Prostate gland (tissue), 2 donors: ENCODE data around the gene GPR32. TPM values are rescaled to one million over a fixed set of nuclear protein-coding genes. Genes with fewer than 3 reads are reported as not detected.
"Not testable (repeated sequence)": the region's sequence is repeated elsewhere in the genome, so short reads cannot be mapped to it uniquely, and the experiment has no call there.

Source experiments
- DNase-seq: peaks from one replicate; pipeline ENCODE4 v3.0.0-alpha.2; 2019; ENCODE audit warnings: low spot score
- H3K27ac ChIP-seq, 2 donors: fragments of 200-600 bp; sonication (generic); 2 replicates each; pipeline ENCODE4 v1.5.1; 2017 to 2019
- H3K27me3 ChIP-seq: fragments of 200-600 bp; sonication (generic); replicated peaks from 2 replicates; pipeline ENCODE4 v1.5.1; 2019; ENCODE audit not compliant: insufficient read depth
- H3K36me3 ChIP-seq, 2 donors: fragments of 200-600 bp; sonication (generic); 1 replicate in 1 of 2; 2 replicates in 1 of 2; pipeline versions ENCODE4 v1.5.1 to v1.8.1; 2017 to 2019
- H3K4me1 ChIP-seq: fragments of 200-600 bp; sonication (generic); replicated peaks from 2 replicates; pipeline ENCODE4 v1.5.1; 2019
- H3K4me3 ChIP-seq, 2 donors: fragments of 200-600 bp; sonication (generic); 2 replicates each; pipeline ENCODE4 v1.5.1; 2017 to 2019
- H3K9me3 ChIP-seq: fragments of 200-600 bp; sonication (generic); 2 replicates; pipeline ENCODE4 v1.5.1; 2017
- POLR2A ChIP-seq: fragments of 450-650 bp; IDR thresholded peaks from one replicate; pipeline ENCODE4 v1.6.1; 2016; ENCODE audit warnings: antibody characterized with exemption, mild to moderate bottlenecking
- POLR2AphosphoS5 ChIP-seq: sonication (generic); formaldehyde crosslinking; IDR thresholded peaks from one replicate; pipeline ENCODE4 v1.6.1; 2017; ENCODE audit warnings: antibody characterized with exemption
- WGBS: methylation state at CpG from one replicate; pipeline ENCODE4 v1.1.5; 2018; 5-methylcytosine and 5-hydroxymethylcytosine counted together
- intact Hi-C: fragments of 100-400 bp; cut with DNase I; formaldehyde crosslinking; loops from one replicate; pipeline ENCODE4 v1.14.2; 2022
- total RNA-seq, 2 donors: library from RNA; depleted of rRNA; stranded (reverse); fragments of >200 nt; gene quantifications; one replicate each; pipeline ENCODE4 v1.1.0, GENCODE V29; 2016
- TF ChIP-seq, protein P1 (sequence below), 4 experiments: fragments of 200-600 bp in 2 of 4; fragments of 450-650 bp in 2 of 4; sonication (generic) in 2 of 4; IDR thresholded peaks; 1 replicate in 3 of 4; 2 replicates in 1 of 4; pipeline ENCODE4 v1.5.1; 2016 to 2019; ENCODE audit warnings: antibody characterized with exemption in 4 of 4, mild to moderate bottlenecking in 2 of 4, moderate library complexity in 2 of 4

GPR32 gene
- total RNA-seq, 2 donors from 2014 or later: not detected

DNA sequence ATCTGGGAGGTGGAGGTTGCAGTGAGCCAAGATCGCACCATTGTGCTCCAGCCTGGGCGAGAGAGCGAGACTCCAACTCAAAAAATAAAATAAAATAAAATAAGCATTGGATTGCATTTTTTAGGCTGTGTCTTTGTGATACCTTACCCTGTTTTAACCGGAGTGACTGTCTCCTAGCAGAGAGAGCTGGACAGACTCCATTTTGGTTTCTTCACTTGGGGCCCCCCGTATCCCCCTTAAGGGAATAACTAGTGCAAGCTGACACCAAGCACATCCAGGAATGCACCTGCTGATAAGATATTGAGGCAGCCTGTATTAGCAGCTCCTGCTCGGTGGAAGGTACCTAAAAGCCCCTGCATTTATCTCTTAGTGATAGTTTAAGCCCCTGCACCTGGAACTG lies 20.8 kb upstream of the GPR32 start:
- no peak overlapping the region for H3K4me3 ChIP-seq
- DNase-seq: no peak
- intact Hi-C loops: no loop called here
- no peak overlapping the region for H3K27ac ChIP-seq
- no peak for TF ChIP-seq POLR2AphosphoS5
- no peak for TF ChIP-seq POLR2A
- TF ChIP-seq, protein P1, sequence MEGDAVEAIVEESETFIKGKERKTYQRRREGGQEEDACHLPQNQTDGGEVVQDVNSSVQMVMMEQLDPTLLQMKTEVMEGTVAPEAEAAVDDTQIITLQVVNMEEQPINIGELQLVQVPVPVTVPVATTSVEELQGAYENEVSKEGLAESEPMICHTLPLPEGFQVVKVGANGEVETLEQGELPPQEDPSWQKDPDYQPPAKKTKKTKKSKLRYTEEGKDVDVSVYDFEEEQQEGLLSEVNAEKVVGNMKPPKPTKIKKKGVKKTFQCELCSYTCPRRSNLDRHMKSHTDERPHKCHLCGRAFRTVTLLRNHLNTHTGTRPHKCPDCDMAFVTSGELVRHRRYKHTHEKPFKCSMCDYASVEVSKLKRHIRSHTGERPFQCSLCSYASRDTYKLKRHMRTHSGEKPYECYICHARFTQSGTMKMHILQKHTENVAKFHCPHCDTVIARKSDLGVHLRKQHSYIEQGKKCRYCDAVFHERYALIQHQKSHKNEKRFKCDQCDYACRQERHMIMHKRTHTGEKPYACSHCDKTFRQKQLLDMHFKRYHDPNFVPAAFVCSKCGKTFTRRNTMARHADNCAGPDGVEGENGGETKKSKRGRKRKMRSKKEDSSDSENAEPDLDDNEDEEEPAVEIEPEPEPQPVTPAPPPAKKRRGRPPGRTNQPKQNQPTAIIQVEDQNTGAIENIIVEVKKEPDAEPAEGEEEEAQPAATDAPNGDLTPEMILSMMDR (IDR thresholded peaks at IDR 0.05): no peak
- no peaks in the 10 kb centered on the region for H3K9me3 ChIP-seq
- H3K36me3 ChIP-seq: no peaks in the 10 kb centered on the region
- no peaks in the 10 kb centered on the region for H3K27me3 ChIP-seq
- no peaks in the 10 kb centered on the region for H3K4me1 ChIP-seq
- WGBS: 59% methylated on average over 6 of the region's 6 CpGs

DNA sequence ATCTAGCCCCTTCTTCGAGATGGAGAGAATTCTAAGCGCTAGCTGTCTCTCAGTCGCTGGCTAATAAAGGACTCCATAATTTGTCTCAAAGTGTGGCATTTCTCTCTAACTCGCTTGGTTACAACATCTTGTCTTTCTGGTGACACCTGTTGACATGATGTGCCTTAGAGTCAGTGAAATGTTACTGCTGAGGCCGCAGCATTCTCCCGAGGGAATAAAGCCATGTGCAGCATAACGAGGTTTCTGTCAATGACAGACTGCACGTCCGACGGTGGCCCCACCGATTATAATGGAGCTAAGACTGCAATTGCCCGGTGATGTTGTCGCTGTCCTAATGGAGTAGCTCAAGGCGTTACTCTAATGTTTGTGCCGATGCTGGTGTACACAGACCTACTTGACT lies 20.3 kb upstream of the GPR32 start:
- no peak for DNase-seq
- no peak overlapping the region for H3K4me3 ChIP-seq
- 69% methylated on average over 15 of the region's 15 CpGs for WGBS
- no peaks in the 10 kb centered on the region for H3K36me3 ChIP-seq
- H3K27me3 ChIP-seq: no peaks in the 10 kb centered on the region
- intact Hi-C loops: no loop called here
- H3K9me3 ChIP-seq: no peaks in the 10 kb centered on the region
- H3K4me1 ChIP-seq: no peaks in the 10 kb centered on the region
- no peak overlapping the region for H3K27ac ChIP-seq
- TF ChIP-seq POLR2AphosphoS5 (no peak), POLR2A (no peak)
- TF ChIP-seq, protein P1 (IDR thresholded peaks at IDR 0.05): no peak

DNA sequence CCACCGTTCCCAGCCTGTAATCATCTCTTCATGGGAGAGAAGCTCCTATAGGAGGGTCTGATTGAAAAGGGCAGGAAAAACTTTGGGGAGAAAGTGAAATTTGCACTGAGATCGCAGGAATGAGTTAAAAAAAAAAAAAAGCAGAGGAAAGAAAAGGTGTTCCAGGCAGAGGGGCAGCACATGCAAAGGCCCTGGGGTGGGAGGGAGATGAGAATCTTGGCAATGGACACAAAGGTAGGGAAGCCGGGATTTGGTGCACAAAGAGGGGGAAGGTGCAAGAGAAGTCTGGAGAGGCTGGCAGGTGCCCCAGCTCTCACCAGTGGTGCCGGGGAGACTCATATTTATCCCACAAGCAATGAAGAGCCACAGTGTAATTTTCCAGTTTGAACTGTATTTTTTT lies 16.4 kb upstream of the GPR32 start:
- DNase-seq: no peak
- no peaks in the 10 kb centered on the region for H3K4me1 ChIP-seq
- no peak overlapping the region for H3K27ac ChIP-seq
- no peak for TF ChIP-seq POLR2A
- H3K27me3 ChIP-seq: no peaks in the 10 kb centered on the region
- no peaks in the 10 kb centered on the region for H3K9me3 ChIP-seq
- H3K36me3 ChIP-seq: no peaks in the 10 kb centered on the region
- H3K4me3 ChIP-seq: no peak overlapping the region
- intact Hi-C loops: no loop called here
- 92% methylated on average over 4 of the region's 4 CpGs for WGBS

DNA sequence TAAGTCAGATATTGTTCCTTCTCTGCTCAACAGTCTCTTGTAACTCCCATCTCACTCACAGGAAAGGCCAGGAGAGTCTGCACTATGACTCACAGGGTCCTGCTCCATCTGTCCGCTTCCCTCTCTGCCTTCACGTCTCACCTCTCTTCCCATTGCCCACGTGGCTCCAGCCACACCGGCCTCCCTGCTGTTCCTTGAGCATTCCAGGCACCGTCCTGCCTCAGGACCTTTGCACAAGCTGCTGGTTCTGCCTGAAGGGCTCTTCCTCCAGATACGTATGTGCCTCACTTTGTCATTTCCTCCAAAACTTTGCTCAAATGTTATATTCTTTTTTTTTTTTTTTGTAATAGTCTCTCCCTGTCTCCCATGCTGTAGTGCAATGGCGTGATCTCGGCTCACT lies 14.0 kb upstream of the GPR32 start:
- H3K4me3 ChIP-seq, H3K36me3 ChIP-seq, H3K27me3 ChIP-seq, DNase-seq, H3K4me1 ChIP-seq, H3K27ac ChIP-seq, H3K9me3 ChIP-seq, intact Hi-C loops: not testable (repeated sequence)
- 75% methylated on average over 8 of the region's 8 CpGs for WGBS

DNA sequence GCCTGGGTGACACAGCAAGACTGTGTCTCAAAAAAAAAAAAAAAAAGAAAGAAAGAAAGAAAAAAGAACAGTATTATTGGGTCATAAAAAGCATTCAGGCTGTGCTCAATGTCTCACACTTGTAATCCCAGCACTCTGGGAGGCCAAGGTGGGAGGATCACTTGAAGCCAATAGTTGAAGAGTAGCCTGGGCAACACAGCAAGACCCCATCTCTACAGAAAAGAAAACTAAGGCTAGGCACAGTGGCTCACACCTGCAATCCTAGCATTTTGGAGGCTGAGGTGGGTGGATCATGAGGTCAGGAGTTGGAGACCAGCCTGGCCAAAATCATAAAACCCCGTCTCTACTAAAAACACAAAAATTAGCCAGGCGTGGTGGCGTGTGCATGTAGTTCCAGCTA lies 12.6 kb upstream of the GPR32 start:
- H3K4me3 ChIP-seq, intact Hi-C loops, H3K27me3 ChIP-seq, H3K27ac ChIP-seq, H3K36me3 ChIP-seq, DNase-seq, H3K9me3 ChIP-seq, H3K4me1 ChIP-seq: not testable (repeated sequence)
- WGBS: 98% methylated on average over 3 of the region's 3 CpGs

DNA sequence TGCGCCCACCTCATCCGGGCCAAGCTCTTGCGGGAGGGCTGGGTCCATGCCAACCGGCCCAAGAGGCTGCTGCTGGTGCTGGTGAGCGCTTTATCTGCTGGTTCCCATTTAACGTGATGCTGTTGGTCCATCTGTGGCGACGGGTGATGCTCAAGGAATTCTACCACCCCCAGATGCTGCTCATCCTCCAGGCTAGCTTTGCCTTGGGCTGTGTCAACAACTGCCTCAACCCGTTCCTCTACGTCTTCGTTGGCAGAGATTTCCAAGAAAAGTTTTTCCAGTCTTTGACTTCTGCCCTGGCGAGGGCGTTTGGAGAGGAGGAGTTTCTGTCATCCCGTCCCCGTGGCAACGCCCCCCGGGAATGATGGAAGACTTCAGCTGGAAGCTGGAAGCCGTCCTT lies 11.2 kb upstream of the GPR32 start:
- DNase-seq, H3K36me3 ChIP-seq, H3K4me3 ChIP-seq, H3K4me1 ChIP-seq, intact Hi-C loops, H3K27me3 ChIP-seq, H3K27ac ChIP-seq, H3K9me3 ChIP-seq: not testable (repeated sequence)
- WGBS: 81% methylated on average over 12 of the region's 18 CpGs

DNA sequence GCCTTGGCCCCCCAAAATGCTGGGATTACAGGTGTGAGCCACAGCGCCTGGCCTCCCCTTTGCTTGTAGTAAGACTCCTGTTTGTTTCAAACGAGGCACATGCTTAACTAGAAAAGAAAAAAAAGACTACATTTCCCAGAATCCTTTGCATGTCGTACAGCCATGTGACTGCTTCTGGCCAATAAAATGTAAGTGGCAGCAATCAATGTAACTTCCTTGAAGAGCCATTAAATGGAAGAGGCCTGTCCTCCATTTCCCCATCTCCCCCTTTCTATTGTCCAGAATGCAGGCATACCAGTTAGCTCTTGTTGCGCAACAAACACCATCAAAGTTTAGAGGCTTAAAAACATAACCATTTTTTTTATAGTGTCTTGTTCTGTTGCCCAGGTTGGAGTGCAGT lies 10.4 kb upstream of the GPR32 start:
- no peak overlapping the region for H3K4me3 ChIP-seq
- H3K9me3 ChIP-seq: no peaks in the 10 kb centered on the region
- intact Hi-C loops: no loop called here
- TF ChIP-seq POLR2A (no peak), POLR2AphosphoS5 (no peak)
- TF ChIP-seq, protein P1 (IDR thresholded peaks at IDR 0.05): no peak
- no peaks in the 10 kb centered on the region for H3K36me3 ChIP-seq
- no peaks in the 10 kb centered on the region for H3K27me3 ChIP-seq
- no peak for DNase-seq
- H3K4me1 ChIP-seq: no peaks in the 10 kb centered on the region
- no peak overlapping the region for H3K27ac ChIP-seq
- 78% methylated on average over 4 of the region's 4 CpGs for WGBS

DNA sequence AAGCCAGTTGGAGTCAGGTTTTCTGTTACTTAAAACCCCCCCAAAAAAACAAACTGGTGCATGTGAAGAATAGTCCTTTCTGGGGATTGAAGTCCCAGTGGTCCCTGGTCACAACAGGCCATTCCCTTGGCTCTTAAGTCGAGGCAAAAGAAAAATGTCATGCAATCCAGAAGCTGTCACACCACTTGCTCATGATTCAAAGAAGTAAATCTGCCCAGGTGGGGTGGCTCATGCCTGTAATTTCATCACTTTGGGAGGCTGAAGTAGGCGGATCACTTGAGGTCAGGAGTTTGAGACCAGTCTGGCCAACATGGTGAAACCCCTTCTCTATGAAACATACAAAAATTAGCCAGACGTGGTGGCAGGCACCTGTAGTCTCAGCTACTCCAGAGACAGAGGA lies 8.8 kb upstream of the GPR32 start:
- H3K27me3 ChIP-seq, H3K4me1 ChIP-seq, H3K4me3 ChIP-seq, intact Hi-C loops, H3K9me3 ChIP-seq, H3K27ac ChIP-seq, H3K36me3 ChIP-seq, DNase-seq: not testable (repeated sequence)
- WGBS: 60% methylated on average over 3 of the region's 3 CpGs

DNA sequence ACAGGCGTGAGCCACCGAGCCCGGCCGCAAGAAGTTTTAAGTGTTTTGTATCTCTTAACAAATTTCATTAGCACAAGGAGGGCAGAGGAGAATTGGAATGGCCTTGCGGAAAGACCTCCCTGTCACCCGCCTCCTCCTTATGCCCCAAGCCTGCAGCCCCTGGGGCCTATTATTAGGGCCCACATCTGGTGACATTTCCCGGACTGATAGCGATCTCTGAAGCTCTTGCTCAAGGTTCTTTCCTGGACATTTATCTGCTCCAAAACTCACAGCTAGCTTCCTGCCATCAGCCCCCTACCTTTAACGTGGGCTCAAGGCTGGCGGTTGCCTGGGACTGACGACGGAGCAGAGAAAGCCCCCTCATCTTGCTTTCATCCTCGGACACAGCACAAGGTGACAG lies 6.7 kb upstream of the GPR32 start:
- H3K27me3 ChIP-seq, DNase-seq, H3K27ac ChIP-seq, H3K9me3 ChIP-seq, intact Hi-C loops, H3K4me3 ChIP-seq, H3K36me3 ChIP-seq, H3K4me1 ChIP-seq: not testable (repeated sequence)
- WGBS: 54% methylated on average over 11 of the region's 13 CpGs
